Peyer's patch (tissue), 4 donors: Measurements from ENCODE around the gene PRAF2. TPM values are rescaled to one million over a fixed set of nuclear protein-coding genes. Genes with fewer than 3 reads are reported as not detected.
A peak's percentile ranks its signal among the peaks of the same experiment; 100 is the strongest.

Experiments
- DNase-seq, 3 donors: peaks; one replicate each; pipeline ENCODE4 v3.0.0-alpha.2; 2017 to 2019
- H3K27ac ChIP-seq, 4 donors: fragments of 200-600 bp; sonication (generic); one replicate each; pipeline ENCODE4 v1.5.1; 2016 to 2019
- H3K27me3 ChIP-seq, 2 donors: fragments of 200-600 bp; sonication (generic); one replicate each; pipeline ENCODE4 v1.5.1; 2019
- H3K36me3 ChIP-seq, 3 donors: fragments of 200-600 bp; sonication (generic); one replicate each; pipeline ENCODE4 v1.5.1; 2016 to 2019
- H3K4me1 ChIP-seq, 4 donors: fragments of 200-600 bp; sonication (generic); one replicate each; pipeline ENCODE4 v1.5.1; 2016 to 2019
- H3K4me3 ChIP-seq, 4 donors: fragments of 200-600 bp; sonication (generic); 1 replicate in 3 of 4; 2 replicates in 1 of 4; pipeline ENCODE4 v1.5.1; 2016 to 2019; ENCODE audit warnings: mild to moderate bottlenecking in 1 of 4
- H3K9me3 ChIP-seq, 4 donors: fragments of 200-600 bp; sonication (generic); one replicate each; pipeline ENCODE4 v1.5.1; 2016 to 2019; ENCODE audit warnings: mild to moderate bottlenecking in 1 of 4
- CTCF ChIP-seq, 6 experiments: fragments of 450-650 bp in 4 of 6; fragments of 200-600 bp in 2 of 6; sonication (generic) in 1 of 6; IDR thresholded peaks; one replicate each; pipeline ENCODE4 v1.5.1; 2017 to 2019; ENCODE audit warnings: antibody characterized with exemption in 6 of 6, mild to moderate bottlenecking in 3 of 6, moderate library complexity in 1 of 6
- POLR2A ChIP-seq, 2 donors: fragments of 450-650 bp; IDR thresholded peaks; one replicate each; pipeline ENCODE4 v1.5.1; 2017; ENCODE audit warnings: antibody characterized with exemption in 2 of 2, mild to moderate bottlenecking in 2 of 2, moderate library complexity in 2 of 2
- total RNA-seq, 4 donors: library from RNA; depleted of rRNA; stranded (reverse); fragments of >200 nt; gene quantifications; one replicate each; pipeline ENCODE4 v1.1.0, GENCODE V29; 2016

PRAF2 gene
- total RNA-seq, 4 donors from 2014 or later, result 2.8 to 9.8 (median 4.4) TPM

- Histone ChIP-seq H3K9me3 (no peaks in the 10 kb centered on the region), H3K36me3 (no peaks in the 10 kb centered on the region), H3K27ac (no peak overlapping the region), H3K4me3 (no peak overlapping the region), H3K4me1 (no peaks in the 10 kb centered on the region), H3K27me3 (no peaks in the 10 kb centered on the region)
- DNase-seq, result no peak
- TF ChIP-seq POLR2A (IDR thresholded peaks at IDR 0.05) (no peak), CTCF (IDR thresholded peaks at IDR 0.05) (no peak)
Measured at GRCh38 chrX:49066278-49066677, 7.5 kb downstream of the PRAF2 start.

- TF ChIP-seq POLR2A (IDR thresholded peaks at IDR 0.05) (no peak), CTCF (IDR thresholded peaks at IDR 0.05) (no peak)
- Histone ChIP-seq H3K27ac (no peak overlapping the region), H3K4me3 (no peak overlapping the region), H3K27me3 (no peaks in the 10 kb centered on the region), H3K4me1 (no peaks in the 10 kb centered on the region), H3K36me3 (no peaks in the 10 kb centered on the region), H3K9me3 (no peaks in the 10 kb centered on the region)
- no peak for DNase-seq
Measured at GRCh38 chrX:49064735-49065134, 9.1 kb downstream of the PRAF2 start.

- TF ChIP-seq POLR2A (IDR thresholded peaks at IDR 0.05) (no peak), CTCF (IDR thresholded peaks at IDR 0.05) (no peak)
- Histone ChIP-seq H3K27me3 (no peaks in the 10 kb centered on the region), H3K4me1 (no peaks in the 10 kb centered on the region), H3K9me3 (no peaks in the 10 kb centered on the region), H3K27ac (no peak overlapping the region), H3K36me3 (no peaks in the 10 kb centered on the region), H3K4me3 (no peak overlapping the region)
- DNase-seq, result no peak
Measured at GRCh38 chrX:49064303-49064702, 9.5 kb downstream of the PRAF2 start.

GRCh38 chrX:49063715-49064114 lies 10.1 kb downstream of the PRAF2 start:
- Histone ChIP-seq H3K27ac (no peak overlapping the region), H3K36me3 (no peaks in the 10 kb centered on the region), H3K4me1 (no peaks in the 10 kb centered on the region), H3K27me3 (no peaks in the 10 kb centered on the region), H3K9me3 (no peaks in the 10 kb centered on the region), H3K4me3 (no peak overlapping the region)
- no peak for DNase-seq
- TF ChIP-seq CTCF (IDR thresholded peaks at IDR 0.05), result no peak
- no peak for TF ChIP-seq POLR2A (IDR thresholded peaks at IDR 0.05)

GRCh38 chrX:49061916-49062315 lies 11.9 kb downstream of the PRAF2 start:
- no peak for DNase-seq
- no peaks in the 10 kb centered on the region for H3K27me3 ChIP-seq
- H3K27ac ChIP-seq, result no peak overlapping the region
- no peaks in the 10 kb centered on the region for H3K36me3 ChIP-seq
- H3K4me1 ChIP-seq, result no peaks in the 10 kb centered on the region
- H3K9me3 ChIP-seq, result no peaks in the 10 kb centered on the region
- TF ChIP-seq CTCF (IDR thresholded peaks at IDR 0.05) (no peak), POLR2A (IDR thresholded peaks at IDR 0.05) (no peak)
- no peak overlapping the region for H3K4me3 ChIP-seq

- no peaks in the 10 kb centered on the region for H3K27me3 ChIP-seq
- H3K4me1 ChIP-seq, result no peaks in the 10 kb centered on the region
Measured at GRCh38 chrX:49061490-49061889, 12.3 kb downstream of the PRAF2 start.

More at GRCh38 chrX:49061490-49061889, 12.3 kb downstream of the PRAF2 start:
- no peaks in the 10 kb centered on the region for H3K36me3 ChIP-seq
- no peak for DNase-seq
- H3K27ac ChIP-seq, result peak overlapping the region in 1 of 4 donors; percentile 55
- TF ChIP-seq POLR2A (IDR thresholded peaks at IDR 0.05) (no peak), CTCF (IDR thresholded peaks at IDR 0.05) (no peak)
- no peak overlapping the region for H3K4me3 ChIP-seq
- H3K9me3 ChIP-seq, result no peaks in the 10 kb centered on the region
